ENCODE measurements around the gene CFAP251. TPM values are rescaled to one million over a fixed set of nuclear protein-coding genes. Genes with fewer than 3 reads are reported as not detected.

The CFAP251 gene
- total and polyA plus RNA-seq, 2 of the 8 experiments (the other 6 are each of a cell fraction or from before 2014, with no cell fraction given) = 1.8 to 2.9 TPM

DNA sequence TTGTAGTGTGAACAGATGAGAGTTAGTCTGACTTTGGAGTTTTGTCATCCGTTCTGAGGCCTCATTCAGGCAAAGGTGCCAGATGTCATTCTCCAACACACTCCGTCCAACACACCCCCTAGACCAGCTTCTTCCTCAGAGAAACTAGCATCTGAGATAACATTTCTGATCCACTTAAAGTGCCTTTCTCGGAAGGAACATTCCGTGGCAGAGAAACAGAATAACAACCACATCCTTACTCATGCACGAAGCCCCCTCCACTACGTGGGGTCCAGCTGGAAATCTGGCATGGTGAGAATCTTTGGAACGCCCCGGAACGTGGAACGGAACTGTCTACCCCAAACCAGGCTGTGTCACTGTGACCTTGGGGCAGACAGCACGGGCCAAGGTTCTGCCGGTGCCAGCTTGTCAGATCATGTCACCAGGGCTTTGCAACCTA is 86.3 kb downstream of the CFAP251 start (continued):
- no peak for TF ChIP-seq TEAD4 (IDR thresholded peaks at IDR 0.05; ENCODE audit: low read depth, low read length)

Data from H1 (cell line).